HG02678 (cell line): ENCODE data around the gene AXL.
A peak's percentile ranks its signal among the peaks of the same experiment; 100 is the strongest.
"Not testable (repeated sequence)": the region's sequence is repeated elsewhere in the genome, so short reads cannot be mapped to it uniquely, and the experiment has no call there.

Experiments used
- ATAC-seq: cut with Tn5 transposase; IDR thresholded peaks from one replicate; pipeline ENCODE4 v1.9.1; 2021; ENCODE audit warnings: mild to moderate bottlenecking, moderate library complexity; ENCODE audit not compliant: unreplicated experiment

Gene AXL

GRCh38 chr19:41269055-41269454 lies 50.0 kb downstream of the AXL start:
- no peak for ATAC-seq

GRCh38 chr19:41269571-41269970 lies 50.5 kb downstream of the AXL start:
- ATAC-seq: no peak

DNA sequence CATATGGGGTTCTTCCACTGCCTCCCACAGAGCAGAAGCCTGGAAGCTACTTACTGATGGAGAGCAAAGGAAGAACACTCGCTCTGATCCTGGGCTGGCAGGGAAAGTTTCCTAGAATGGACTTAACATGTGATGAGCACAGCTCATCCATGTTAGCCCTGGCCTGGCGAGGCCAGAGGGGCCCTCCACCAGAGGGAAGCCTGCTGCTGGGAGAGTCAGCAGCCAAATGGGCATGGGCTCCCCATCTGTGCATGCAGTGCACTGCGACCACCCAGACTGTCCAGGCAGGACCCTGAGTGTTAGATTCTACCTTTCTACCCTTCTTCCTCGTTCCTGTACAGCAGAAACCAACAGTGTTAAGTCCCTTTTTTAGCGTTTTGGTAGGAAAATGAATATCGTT lies 54.1 kb downstream of the AXL start:
- ATAC-seq: no peak

DNA sequence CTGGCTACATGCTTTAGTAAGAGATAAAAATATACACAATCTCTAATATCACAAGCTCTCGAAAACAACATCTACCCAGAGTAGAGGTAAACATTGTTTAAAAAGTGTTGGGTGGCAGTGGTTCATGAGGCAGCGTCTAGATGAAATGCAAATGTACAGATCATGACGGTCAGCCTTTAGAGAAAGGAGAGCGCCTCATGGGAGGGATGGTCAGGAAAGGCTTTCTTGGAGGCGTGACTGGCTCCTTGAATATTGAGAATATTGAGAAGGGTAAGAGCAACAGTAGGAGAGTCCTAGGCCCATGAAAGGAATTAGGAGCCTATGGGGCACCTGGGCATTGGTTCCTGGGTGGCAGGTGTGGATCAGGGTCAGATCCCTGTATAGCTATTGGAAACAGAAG lies 55.8 kb downstream of the AXL start:
- no peak for ATAC-seq

DNA sequence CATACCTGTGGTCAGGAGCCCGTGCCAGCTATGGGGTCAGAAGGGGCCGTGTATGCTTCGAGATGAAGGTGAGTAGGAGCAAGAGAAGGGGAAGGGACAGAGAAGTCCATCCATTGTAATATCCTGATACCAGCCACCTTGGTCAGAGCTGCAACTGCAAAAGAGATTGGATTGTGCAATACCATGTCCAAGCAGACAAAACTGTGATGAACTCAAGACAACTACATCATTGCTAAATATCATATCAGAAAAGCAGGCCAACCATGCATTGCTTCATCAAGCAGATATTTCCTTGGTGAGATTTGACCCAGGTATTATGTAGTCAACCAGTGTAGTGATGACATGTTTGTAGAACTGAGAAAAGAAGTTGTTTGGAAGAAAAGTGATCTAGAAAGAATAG lies 57.2 kb downstream of the AXL start:
- no peak for ATAC-seq

GRCh38 chr19:41278478-41278877 lies 59.5 kb downstream of the AXL start:
- ATAC-seq: no peak

DNA sequence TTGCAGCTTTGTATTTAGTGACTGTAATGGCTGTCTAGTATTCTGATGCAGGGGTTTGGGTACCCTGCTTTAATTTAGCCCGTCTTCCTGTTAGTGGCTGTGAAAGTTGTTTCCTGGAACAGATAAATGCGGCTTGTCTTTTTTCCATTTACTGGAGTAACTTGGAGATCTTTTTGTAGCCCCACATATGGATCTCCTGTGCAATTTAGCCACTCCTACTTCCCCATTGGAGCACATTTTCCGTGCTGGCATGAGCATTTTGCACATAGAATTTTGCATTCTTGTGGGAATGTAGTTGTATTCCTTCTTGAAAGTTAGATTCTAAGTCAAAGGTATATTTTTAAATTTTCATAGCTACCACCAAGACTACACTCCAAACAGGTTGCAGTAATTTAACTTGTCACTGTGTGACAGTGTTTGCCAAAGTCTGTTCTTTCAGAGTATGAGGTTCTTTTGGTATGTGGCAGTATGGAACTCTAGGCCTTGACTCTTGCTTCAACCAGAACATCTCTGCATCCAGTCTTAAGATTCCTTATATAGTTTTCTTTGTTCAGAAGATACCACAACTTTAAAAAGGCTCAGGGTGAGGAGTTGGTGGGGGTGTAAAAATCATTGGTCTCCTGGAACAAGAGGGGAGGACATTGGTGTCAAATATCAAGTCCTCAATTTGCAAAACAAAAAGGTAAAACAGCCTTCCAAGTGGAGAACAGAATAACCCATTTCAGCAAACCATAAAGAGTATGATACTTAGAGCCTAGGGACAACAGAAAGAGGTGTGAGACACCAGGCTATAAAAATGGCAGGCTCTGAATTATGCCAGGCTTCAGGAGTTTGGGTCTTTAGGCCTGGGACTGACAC lies 69.9 kb downstream of the AXL start:
- no peak for ATAC-seq

DNA sequence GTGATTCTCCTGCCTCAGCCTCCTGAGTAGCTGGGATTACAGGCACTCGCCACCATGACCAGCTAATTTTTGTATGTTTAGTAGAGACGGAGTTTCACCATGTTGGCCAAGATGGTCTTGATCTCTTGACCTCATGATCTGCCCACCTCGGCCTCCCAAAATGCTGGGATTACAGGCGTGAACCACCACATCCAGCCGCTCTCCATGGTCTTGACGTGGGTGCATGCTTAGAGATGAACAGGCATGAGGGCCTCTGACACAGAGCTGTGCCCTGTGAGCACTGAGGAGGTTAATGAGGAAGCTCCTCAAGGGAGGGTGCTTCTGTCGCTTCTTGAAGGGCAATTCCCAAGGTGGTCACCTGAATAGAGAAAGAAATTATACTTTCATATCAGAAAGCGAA lies 70.8 kb downstream of the AXL start:
- not testable (repeated sequence) for ATAC-seq

DNA sequence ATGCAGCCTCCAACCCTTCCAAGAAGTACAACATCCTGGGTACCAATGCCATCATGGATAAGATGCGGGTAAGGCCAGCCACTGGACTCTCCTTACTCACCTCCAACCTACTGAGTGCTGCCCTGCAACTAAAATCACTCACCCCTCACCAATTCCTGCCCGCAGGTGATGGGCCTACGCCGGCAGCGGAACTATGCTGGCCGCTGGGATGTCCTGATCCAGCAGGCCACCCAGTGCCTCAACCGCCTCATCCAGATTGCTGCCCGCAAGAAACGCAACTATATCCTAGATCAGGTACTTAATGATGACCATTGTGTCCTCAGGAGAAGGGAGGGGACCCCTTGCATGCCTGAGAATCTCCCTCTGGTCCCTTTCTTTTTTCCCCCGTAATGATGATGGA lies 75.4 kb downstream of the AXL start:
- ATAC-seq: no peak

DNA sequence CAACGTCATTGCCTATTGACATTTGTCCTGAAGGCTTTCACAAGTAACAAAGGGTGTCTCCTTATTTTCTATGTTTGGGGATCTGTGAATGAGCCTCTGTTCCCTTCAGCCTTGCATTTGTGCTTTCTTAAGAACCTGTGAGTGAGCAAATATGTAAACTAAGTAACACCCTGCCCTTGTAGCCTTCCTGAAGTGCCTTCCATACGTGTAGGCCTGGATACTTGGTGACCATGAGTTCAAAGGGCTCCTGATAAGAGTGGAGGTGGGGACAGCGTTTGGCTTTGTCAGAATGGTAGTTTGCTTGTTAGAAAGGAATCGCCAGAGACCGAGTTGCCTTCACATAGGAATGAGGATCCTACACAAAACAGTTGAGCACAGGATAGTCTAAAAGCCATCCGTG lies 76.5 kb downstream of the AXL start:
- ATAC-seq: no peak

- no peak for ATAC-seq
Observed at GRCh38 chr19:41296433-41296871, 77.4 kb downstream of the AXL start.

DNA sequence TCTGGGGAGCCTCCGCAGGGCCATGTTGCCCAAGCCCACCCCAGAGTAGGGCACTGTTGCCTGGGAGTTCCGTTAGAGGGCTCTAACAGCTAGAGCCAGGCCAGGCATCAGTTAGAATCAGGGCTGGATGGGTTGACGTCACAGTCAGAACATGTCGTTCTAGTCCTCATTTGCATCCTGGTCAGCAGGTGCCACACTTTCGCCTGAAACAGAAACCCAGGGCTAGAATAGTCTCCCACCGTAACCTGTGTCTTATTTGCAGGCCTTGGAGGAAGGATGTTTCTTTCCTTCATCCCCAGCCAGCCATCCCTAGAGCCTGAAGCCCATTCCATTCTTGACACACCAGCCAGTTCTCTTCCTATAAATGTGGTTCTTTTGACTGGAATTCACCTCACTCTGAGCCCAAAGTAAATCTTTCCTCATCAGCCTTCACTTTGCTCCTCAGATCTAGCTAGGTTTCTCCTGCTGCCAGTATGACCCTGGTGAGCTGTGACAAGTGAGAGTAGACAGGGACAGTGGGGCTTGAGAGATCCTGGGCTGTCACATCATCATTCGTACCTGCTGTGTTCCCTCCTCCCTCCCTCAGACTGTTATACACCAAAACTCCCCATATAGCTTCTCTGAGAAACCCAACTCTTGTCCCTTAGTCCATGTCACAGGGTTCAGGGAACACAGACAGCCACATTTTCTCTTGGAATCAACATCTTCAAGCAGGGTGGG lies 78.8 kb downstream of the AXL start:
- peak; percentile 78 for ATAC-seq

DNA sequence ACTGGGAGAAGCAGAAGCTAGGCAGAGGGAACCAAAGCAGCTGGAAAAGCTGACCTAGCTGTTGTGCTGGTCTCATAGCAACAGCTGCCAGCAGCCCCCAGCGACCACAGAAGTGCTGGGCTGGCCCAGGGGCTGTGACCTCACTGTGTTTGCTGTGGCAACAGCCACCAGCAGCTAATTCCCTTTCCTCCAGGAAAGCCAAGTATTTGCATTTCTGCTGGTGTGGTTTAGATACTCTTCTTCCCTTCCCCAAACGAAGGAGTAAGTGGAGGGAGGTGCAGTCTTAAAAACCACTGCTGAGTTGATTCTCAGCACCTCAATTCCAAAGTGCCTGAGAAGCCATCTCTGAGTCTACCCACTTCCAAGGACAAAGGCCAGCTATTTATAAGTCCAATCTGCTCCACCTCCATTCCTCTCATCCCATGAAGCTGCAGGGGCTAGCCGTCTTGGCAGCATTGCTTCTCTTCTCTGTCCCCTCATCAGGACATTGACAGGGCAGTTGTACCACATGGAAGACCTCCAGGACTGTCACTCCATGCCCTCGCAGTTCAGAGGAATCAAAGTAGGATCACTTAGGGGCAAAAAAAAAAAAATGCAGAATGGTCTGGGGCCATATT lies 79.4 kb downstream of the AXL start:
- no peak for ATAC-seq

DNA sequence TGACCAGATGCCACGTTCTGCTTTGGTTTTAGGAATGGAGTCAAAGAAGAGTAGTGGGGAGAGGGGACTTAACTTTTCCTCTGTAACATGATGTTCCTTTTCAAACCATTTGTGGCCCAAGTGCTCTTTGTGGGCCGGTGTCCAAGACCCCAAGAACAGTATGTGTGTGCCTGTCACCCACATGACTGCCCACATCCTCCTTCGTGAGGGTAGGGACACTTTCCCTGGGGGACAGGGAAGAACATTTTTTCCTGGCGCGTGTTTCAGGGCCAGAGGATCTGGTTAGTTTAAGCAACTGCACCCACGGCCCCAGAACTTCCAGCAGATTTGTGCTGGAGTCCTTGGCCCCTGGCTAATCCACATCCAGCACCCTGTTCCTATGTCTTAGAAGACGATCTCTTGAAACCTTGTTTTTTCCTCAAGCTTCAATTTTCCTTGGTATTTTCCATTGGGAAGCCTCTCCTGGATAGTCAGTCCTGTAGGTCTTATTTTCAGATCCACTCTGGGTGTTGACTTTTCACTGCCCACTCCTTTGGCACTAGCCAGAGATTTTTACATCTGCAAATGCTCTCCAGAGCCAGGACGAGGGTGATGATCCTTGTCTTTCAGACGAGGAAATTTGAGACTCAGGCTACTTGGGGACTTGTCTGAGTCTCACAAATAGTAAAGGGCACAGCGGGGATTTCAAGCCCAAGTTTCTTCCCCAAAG lies 80.2 kb downstream of the AXL start:
- no peak for ATAC-seq

- ATAC-seq: no peak
Observed at GRCh38 chr19:41299755-41300089, 80.7 kb downstream of the AXL start.

DNA sequence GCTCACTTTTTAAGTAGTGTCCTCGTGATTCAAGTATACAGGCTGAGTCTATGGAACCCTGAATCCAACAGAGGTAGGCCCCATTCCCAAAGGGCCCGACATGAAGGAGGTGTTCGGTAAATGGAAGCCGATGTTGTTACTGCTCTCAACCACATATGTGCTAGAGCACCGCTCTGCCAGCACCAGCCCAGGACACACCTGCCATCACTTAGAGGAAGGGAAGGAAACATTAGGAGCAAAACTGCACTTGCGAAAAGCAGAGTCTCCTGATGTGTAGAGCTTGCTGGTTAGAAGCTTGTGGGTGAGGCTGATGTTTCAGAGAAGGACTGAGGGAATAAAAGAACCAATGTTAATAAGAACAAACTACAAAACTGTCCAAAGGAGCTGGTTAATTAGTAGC lies 81.5 kb downstream of the AXL start:
- ATAC-seq: no peak

DNA sequence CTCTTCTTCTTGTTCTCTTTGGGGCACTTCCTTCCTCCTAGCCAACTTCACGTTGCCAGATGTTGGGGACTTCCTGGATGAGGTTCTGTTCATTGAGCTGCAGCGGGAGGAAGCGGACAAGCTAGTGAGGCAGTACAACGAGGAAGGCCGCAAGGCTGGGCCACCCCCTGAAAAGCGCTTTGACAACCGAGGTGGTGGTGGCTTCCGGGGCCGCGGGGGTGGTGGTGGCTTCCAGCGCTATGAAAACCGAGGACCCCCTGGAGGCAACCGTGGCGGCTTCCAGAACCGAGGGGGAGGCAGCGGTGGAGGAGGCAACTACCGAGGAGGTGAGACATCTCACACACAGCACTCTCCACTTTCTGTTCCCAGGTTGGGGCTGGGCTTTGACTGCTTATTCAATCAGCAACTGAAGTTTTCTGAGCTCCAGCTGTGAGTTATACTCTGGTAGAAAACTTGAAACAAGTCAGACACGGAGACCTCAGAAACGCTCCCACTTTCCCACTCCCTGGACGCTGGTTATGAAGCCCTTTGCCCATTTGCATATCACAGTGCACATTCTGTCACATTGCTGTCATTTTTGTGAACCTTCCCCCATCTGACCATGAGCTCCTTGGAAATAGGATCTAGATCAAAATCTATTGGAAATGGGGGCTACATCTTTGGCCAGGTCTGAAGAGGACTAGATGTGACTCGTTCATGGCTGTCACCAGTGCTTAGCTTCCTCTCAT lies 83.8 kb downstream of the AXL start:
- peak; percentile 43 for ATAC-seq

DNA sequence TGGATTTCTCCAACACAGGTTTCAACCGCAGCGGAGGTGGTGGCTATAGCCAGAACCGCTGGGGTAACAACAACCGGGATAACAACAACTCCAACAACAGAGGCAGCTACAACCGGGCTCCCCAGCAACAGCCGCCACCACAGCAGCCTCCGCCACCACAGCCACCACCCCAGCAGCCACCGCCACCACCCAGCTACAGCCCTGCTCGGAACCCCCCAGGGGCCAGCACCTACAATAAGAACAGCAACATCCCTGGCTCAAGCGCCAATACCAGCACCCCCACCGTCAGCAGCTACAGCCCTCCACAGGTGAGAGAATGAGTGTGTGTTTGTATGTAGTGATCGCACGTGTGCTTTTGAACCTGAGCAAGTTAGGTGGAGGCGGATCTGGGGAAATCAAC lies 84.9 kb downstream of the AXL start:
- no peak for ATAC-seq

DNA sequence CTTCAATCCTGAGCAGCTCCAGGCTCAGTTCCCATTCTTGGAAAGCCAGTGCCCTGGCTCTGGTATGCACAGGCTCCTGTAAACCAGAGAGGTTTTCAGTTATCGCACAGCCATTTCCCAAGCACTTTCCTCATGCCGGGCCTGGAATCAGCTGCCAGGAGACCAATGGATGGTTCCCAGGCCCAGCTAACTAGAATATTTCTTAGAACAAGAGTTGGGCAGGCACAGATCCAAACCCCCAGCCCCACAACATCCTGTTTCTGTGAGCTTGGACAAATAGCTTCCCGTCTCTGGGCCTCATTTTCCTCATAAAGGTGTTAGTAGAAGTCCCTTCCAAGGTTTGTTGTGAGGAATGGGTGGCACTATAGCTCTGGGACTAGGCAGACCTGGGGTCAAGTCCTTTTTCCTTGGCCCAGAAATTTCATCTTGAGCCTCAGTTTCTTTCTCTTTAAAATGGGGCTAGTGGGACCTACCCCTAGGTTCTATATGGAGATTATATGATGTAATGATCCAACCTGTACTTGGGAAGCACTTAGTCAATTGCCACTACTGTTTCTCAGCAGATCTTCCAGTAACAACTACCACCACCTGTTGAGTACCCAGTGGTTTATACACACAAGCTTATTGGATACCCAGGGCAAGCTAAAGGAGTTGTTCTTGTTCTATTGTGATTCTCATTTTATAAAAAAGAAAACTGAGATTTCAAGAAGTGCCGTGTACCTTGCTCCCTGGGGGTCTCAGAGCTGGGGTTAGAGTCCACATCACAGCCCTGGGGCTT lies 85.9 kb downstream of the AXL start:
- ATAC-seq: no peak
